ENCODE data around the gene PLA2G6. TPM values are rescaled to one million over a fixed set of nuclear protein-coding genes. Genes with fewer than 3 reads are reported as not detected.
"Not testable (repeated sequence)": the region's sequence is repeated elsewhere in the genome, so short reads cannot be mapped to it uniquely, and the experiment has no call there.

PLA2G6 gene
- total RNA-seq, 1 experiment from 2014 or later: 24.1 TPM

- H3K4me3 Mint-ChIP-seq: peak overlapping the region; percentile 86 to 91
Measured at GRCh38 chr22:38180841-38181452, 683 bp downstream of the PLA2G6 start.

GRCh38 chr22:38178605-38178937 is 3.1 kb downstream of the PLA2G6 start:
- H3K27ac Mint-ChIP-seq; H3T11ph ChIP-seq (ENCODE audit: low read length); H2AFZ ChIP-seq (ENCODE audit: low read length); H3K27me3 ChIP-seq (ENCODE audit: insufficient read depth, low read length); H3K27ac ChIP-seq (ENCODE audit: insufficient read length, low read depth, low read length); H3K36me3 Mint-ChIP-seq (ENCODE audit: insufficient read depth in 1 of 3, low read depth in 3 of 3); H2BK120ac ChIP-seq (ENCODE audit: low read depth, low read length, poor library complexity, severe bottlenecking); H2BK20ac ChIP-seq (ENCODE audit: low read depth, low read length, poor library complexity, severe bottlenecking); H3K4ac ChIP-seq (ENCODE audit: low read depth, low read length); H3K56ac ChIP-seq (ENCODE audit: insufficient read length, low read depth, low read length); H3K23ac ChIP-seq (ENCODE audit: insufficient read length, low read depth, low read length); H2BK12ac ChIP-seq (ENCODE audit: insufficient read length, low read depth, low read length); DNase-seq; H4K91ac ChIP-seq (ENCODE audit: insufficient read length, low read depth, low read length); H3K4me3 Mint-ChIP-seq; H3K18ac ChIP-seq (ENCODE audit: insufficient read length, low read depth, low read length); H4K5ac ChIP-seq (ENCODE audit: insufficient read length, low read depth, low read length); H2BK5ac ChIP-seq (ENCODE audit: insufficient read length, low read length); H2BK15ac ChIP-seq (ENCODE audit: low read depth, low read length); H4K8ac ChIP-seq (replicated peaks; ENCODE audit: insufficient read length, low read depth, low read length); H3K79me2 ChIP-seq (ENCODE audit: insufficient read depth, low read length); H3K79me1 ChIP-seq (ENCODE audit: insufficient read depth, low read depth, low read length, poor library complexity, severe bottlenecking); H3K9ac ChIP-seq (ENCODE audit: extremely low read depth, insufficient read length, low read length); H3K23me2 ChIP-seq (ENCODE audit: insufficient read length, low read depth, low read length, poor library complexity, severe bottlenecking); H3K9me3 Mint-ChIP-seq; H3K4me2 ChIP-seq (ENCODE audit: insufficient read depth, insufficient read length, low read length); H3K27me3 Mint-ChIP-seq (ENCODE audit: low read depth); H3K9me3 ChIP-seq (ENCODE audit: control insufficient read depth, low read depth, low read length); H2AK5ac ChIP-seq (ENCODE audit: insufficient read length, low read length); H4K20me1 ChIP-seq (ENCODE audit: control insufficient read depth, insufficient read depth, insufficient read length); H3K14ac ChIP-seq (ENCODE audit: insufficient read depth, low read length): not testable (repeated sequence)
- peaks cover 12% of the 10 kb centered on the region for H3K4me1 ChIP-seq (ENCODE audit: insufficient read depth, low read length)
- no CpG with 5 or more reads among the region's 7 CpGs for WGBS (ENCODE audit: extremely low coverage, insufficient read length, low lambda C conversion rate)
- H3K4me1 Mint-ChIP-seq: peaks cover 29 to 32% of the 10 kb centered on the region in 2 experiments

More at GRCh38 chr22:38180841-38181452, 683 bp downstream of the PLA2G6 start:
- H3K9ac ChIP-seq (ENCODE audit: extremely low read depth, insufficient read length, low read length): peak overlapping the region; percentile 87
- DNase-seq: no peak
- peak overlapping the region; percentile 77 for H2AK5ac ChIP-seq (ENCODE audit: insufficient read length, low read length)
- peak overlapping the region; percentile 88 for H3K27ac ChIP-seq (ENCODE audit: insufficient read length, low read depth, low read length)
- no peak overlapping the region for H2AFZ ChIP-seq (ENCODE audit: low read length)
- peak overlapping the region; percentile 58 for H2BK12ac ChIP-seq (ENCODE audit: insufficient read length, low read depth, low read length)
- peak overlapping the region; percentile 69 for H3T11ph ChIP-seq (ENCODE audit: low read length)
- no peak overlapping the region for H3K23ac ChIP-seq (ENCODE audit: insufficient read length, low read depth, low read length)
- Mint-ChIP-seq H3K36me3 (ENCODE audit: insufficient read depth in 1 of 3, low read depth in 3 of 3) (peaks cover 0 to 7% (median 0%) of the 10 kb centered on the region in 3 experiments; a peak in 3 of 7 replicates), H3K27ac (peak overlapping the region; percentile 98 to 99 (median 99)), H3K9me3 (no peaks in the 10 kb centered on the region), H3K27me3 (ENCODE audit: low read depth) (no peaks in the 10 kb centered on the region), H3K4me1 (peaks cover 33 to 44% of the 10 kb centered on the region in 2 experiments)
- peak overlapping the region; percentile 26 for H2BK120ac ChIP-seq (ENCODE audit: low read depth, low read length, poor library complexity, severe bottlenecking)
- peak overlapping the region; percentile 97 for H2BK5ac ChIP-seq (ENCODE audit: insufficient read length, low read length)
- peaks cover 12% of the 10 kb centered on the region for H3K4me1 ChIP-seq (ENCODE audit: insufficient read depth, low read length)
- H3K56ac ChIP-seq (ENCODE audit: insufficient read length, low read depth, low read length): peak overlapping the region; percentile 58
- H3K4me2 ChIP-seq (ENCODE audit: insufficient read depth, insufficient read length, low read length): peak overlapping the region; percentile 85
- H4K91ac ChIP-seq (ENCODE audit: insufficient read length, low read depth, low read length): peak overlapping the region; percentile 90
- H2BK15ac ChIP-seq (ENCODE audit: low read depth, low read length): no peak overlapping the region
- no peaks in the 10 kb centered on the region for H3K79me2 ChIP-seq (ENCODE audit: insufficient read depth, low read length)
- peak overlapping the region; percentile 91 for H3K14ac ChIP-seq (ENCODE audit: insufficient read depth, low read length)
- peaks cover 8% of the 10 kb centered on the region for H3K23me2 ChIP-seq (ENCODE audit: insufficient read length, low read depth, low read length, poor library complexity, severe bottlenecking)
- H4K8ac ChIP-seq (replicated peaks; ENCODE audit: insufficient read length, low read depth, low read length): peak overlapping the region; percentile 96
- no peak for TF ChIP-seq CTCF (conservative IDR thresholded peaks at IDR 0.05)
- peak overlapping the region; percentile 71 for H3K4ac ChIP-seq (ENCODE audit: low read depth, low read length)
- no peaks in the 10 kb centered on the region for H3K79me1 ChIP-seq (ENCODE audit: insufficient read depth, low read depth, low read length, poor library complexity, severe bottlenecking)
- H3K9me3 ChIP-seq (ENCODE audit: control insufficient read depth, low read depth, low read length): no peaks in the 10 kb centered on the region
- no CpG with 5 or more reads among the region's 14 CpGs for WGBS (ENCODE audit: extremely low coverage, insufficient read length, low lambda C conversion rate)
- no peaks in the 10 kb centered on the region for H4K20me1 ChIP-seq (ENCODE audit: control insufficient read depth, insufficient read depth, insufficient read length)
- H3K27me3 ChIP-seq (ENCODE audit: insufficient read depth, low read length): no peaks in the 10 kb centered on the region
- peak overlapping the region; percentile 98 for H4K5ac ChIP-seq (ENCODE audit: insufficient read length, low read depth, low read length)
- no peak overlapping the region for H2BK20ac ChIP-seq (ENCODE audit: low read depth, low read length, poor library complexity, severe bottlenecking)
- peak overlapping the region; percentile 95 for H3K18ac ChIP-seq (ENCODE audit: insufficient read length, low read depth, low read length)

All from H9 (cell line).